MM.1S (cell line): ENCODE measurements around the gene CALHM3.

Experiments used
- EZH2 ChIP-seq: fragments of 300-600 bp; sonication (generic); optimal IDR thresholded peaks from 2 replicates; pipeline ENCODE3; 2017; ENCODE audit warnings: low read depth, mild to moderate bottlenecking, antibody characterized with exemption, low read length, mixed read lengths
- EZH2phosphoT487 ChIP-seq: fragments of 300-600 bp; sonication (generic); IDR thresholded peaks from 2 replicates; pipeline ENCODE4 v1.6.1; 2018; ENCODE audit warnings: antibody characterized with exemption, low read length
- TF ChIP-seq, protein P1 (sequence below): fragments of 300-600 bp; sonication (generic); IDR thresholded peaks from 2 replicates; pipeline ENCODE4 v1.5.1; 2016; ENCODE audit warnings: antibody characterized with exemption, low read length, mixed read lengths

DNA sequence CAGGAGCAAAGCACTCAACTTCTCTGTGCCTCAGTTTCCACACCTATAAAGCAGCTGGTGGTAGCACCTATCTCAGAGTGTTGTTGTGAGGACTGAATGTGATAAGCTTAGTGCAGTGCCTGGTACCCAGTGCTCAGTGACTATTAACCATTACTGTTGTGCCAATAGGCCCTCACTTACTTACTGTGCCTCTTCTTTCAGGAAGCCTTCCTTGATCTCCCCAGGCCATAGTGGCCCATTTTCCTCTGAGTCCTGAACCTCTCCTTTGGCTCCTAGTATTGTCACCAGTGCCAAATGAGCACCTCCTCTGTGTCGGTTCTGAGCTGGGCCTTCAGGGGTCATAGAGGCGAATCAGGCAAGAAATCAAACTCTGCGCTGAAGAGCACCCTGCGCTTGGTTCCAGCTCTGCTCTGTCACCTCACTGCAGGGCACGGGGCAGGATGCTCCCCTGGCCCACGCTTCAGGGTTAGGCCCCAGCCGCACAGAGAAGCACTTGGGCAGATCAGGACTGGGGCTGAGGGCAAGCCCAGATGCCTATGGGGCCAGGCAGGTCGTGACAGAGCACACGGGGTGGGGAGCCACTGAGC is 22.9 kb downstream of the CALHM3 start:
- TF ChIP-seq, protein P1, sequence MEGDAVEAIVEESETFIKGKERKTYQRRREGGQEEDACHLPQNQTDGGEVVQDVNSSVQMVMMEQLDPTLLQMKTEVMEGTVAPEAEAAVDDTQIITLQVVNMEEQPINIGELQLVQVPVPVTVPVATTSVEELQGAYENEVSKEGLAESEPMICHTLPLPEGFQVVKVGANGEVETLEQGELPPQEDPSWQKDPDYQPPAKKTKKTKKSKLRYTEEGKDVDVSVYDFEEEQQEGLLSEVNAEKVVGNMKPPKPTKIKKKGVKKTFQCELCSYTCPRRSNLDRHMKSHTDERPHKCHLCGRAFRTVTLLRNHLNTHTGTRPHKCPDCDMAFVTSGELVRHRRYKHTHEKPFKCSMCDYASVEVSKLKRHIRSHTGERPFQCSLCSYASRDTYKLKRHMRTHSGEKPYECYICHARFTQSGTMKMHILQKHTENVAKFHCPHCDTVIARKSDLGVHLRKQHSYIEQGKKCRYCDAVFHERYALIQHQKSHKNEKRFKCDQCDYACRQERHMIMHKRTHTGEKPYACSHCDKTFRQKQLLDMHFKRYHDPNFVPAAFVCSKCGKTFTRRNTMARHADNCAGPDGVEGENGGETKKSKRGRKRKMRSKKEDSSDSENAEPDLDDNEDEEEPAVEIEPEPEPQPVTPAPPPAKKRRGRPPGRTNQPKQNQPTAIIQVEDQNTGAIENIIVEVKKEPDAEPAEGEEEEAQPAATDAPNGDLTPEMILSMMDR, result no peak
- TF ChIP-seq EZH2, result no peak
- no peak for TF ChIP-seq EZH2phosphoT487
